Breast epithelium (tissue), 3 donors: ENCODE results near the gene TOB2. TPM values are rescaled to one million over a fixed set of nuclear protein-coding genes. Genes with fewer than 3 reads are reported as not detected.

Experiments used
- total RNA-seq, 3 donors: library from RNA; depleted of rRNA; stranded (reverse); fragments of >200 nt; gene quantifications; one replicate each; pipeline ENCODE4 v1.1.0, GENCODE V29; 2016

Gene TOB2
- total RNA-seq, 3 donors from 2014 or later = 28.8 to 61.9 (median 45.8) TPM

Other genes starting within 250 kb of the TOB2 start
- 10 to 100 TPM; 13.1 to 22.5 (median 17.0) TPM for gene L3MBTL2, start 241.5 kb downstream of the TOB2 start, total RNA-seq
- 1 to 10 TPM; 1.3 to 3.7 (median 1.4) TPM for gene CHADL, start 205.9 kb downstream of the TOB2 start, total RNA-seq
- 10 to 100 TPM; 29.8 to 54.1 (median 51.2) TPM for gene RANGAP1, start 160.6 kb downstream of the TOB2 start, total RNA-seq
- gene ZC3H7B, start 145.3 kb downstream of the TOB2 start, total RNA-seq = 10 to 100 TPM; 24.0 to 33.1 (median 32.2) TPM
- gene TEF, start 64.9 kb downstream of the TOB2 start, total RNA-seq = 10 to 100 TPM in 2 of 3 donors, 1 to 10 TPM in 1; 8.8 to 26.6 (median 15.7) TPM
- gene PHF5A, start 21.9 kb upstream of the TOB2 start, total RNA-seq = 10 to 100 TPM; 42.0 to 46.0 (median 43.8) TPM
- 10 to 100 TPM; 58.1 to 92.2 (median 65.2) TPM for gene ACO2, start 22.3 kb upstream of the TOB2 start, total RNA-seq
- 10 to 100 TPM; 18.2 to 26.5 (median 20.2) TPM for gene POLR3H, start 97.7 kb upstream of the TOB2 start, total RNA-seq
- gene CSDC2, start 114.2 kb upstream of the TOB2 start, total RNA-seq = 1 to 10 TPM in 2 of 3 donors, not detected in 1; 1.6 to 1.9 TPM
- 10 to 100 TPM; 42.7 to 74.1 (median 48.5) TPM for gene PMM1, start 143.0 kb upstream of the TOB2 start, total RNA-seq
- gene DESI1, start 174.2 kb upstream of the TOB2 start, total RNA-seq = 10 to 100 TPM; 17.0 to 23.5 (median 21.0) TPM
- 100 to 1,000 TPM; 194 to 232 (median 220) TPM for gene XRCC6, start 174.5 kb upstream of the TOB2 start, total RNA-seq
- 100 to 1,000 TPM in 2 of 3 donors, 10 to 100 TPM in 1; 97.9 to 145 (median 127) TPM for gene SNU13, start 242.1 kb upstream of the TOB2 start, total RNA-seq